Left lobe of liver (tissue), 2 donors: ENCODE data around the gene CSAD. TPM values are rescaled to one million over a fixed set of nuclear protein-coding genes. Genes with fewer than 3 reads are reported as not detected.

Experiments
- ATAC-seq: fragments of 200-7000 bp; cut with Tn5 transposase; one replicate; pipeline ENCODE4 v1.9.1; 2020; ENCODE audit warnings: mild to moderate bottlenecking, moderate library complexity
- DNase-seq: peaks from one replicate; pipeline ENCODE4 v3.0.0-alpha.2; 2020; ENCODE audit warnings: low spot score
- total RNA-seq: library from RNA; stranded (reverse); gene quantifications from one replicate; pipeline ENCODE4 v1.2.1, GENCODE V29; 2021
- donor health status: DM: no; HTN: no; CAD: no; lungs with moderate emphysema.
- donor health status: DM: no; HTN: yes; CAD: no.

Gene CSAD
- total RNA-seq, 1 donor from 2014 or later: 53.6 TPM

GRCh38 chr12:53200458-53201176 is 19.9 kb upstream of the CSAD start:
- no peak for DNase-seq
- no peak for ATAC-seq

DNA sequence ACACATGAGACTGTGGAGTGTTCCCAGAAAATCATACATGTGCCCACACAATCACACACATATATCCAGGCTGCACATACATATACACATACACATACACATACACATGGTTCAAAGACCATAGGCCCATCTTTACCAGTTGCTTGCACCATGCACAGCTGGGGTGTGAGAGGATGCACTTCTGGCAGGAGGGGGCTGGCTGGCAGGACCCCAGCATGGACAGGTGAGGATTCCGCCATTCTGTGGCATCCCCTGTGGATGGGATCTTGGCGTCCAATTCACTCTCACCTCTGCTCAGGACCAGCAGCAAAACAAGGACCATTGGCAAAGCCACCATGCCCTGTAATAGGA is 19.4 kb upstream of the CSAD start:
- ATAC-seq (no peak), DNase-seq (no peak)

DNA sequence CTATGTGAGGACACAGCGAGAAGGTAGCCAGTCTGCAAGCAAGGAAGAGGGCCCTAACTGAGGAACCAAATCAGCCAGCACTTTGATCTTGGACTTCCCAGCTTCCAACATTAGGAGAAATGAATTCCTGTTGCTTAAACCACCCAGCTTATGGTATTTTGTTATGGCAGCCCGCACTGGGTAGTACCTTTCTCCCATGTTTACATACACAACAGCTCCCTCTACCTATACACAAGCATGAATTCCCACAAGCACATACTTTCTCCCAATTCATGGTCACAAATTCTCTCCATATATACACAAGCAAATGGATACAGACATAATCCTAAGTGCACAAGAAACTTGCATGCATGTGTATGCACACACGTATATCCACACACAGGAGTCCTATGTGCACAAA is 19.0 kb upstream of the CSAD start:
- no peak for ATAC-seq
- DNase-seq: no peak

DNA sequence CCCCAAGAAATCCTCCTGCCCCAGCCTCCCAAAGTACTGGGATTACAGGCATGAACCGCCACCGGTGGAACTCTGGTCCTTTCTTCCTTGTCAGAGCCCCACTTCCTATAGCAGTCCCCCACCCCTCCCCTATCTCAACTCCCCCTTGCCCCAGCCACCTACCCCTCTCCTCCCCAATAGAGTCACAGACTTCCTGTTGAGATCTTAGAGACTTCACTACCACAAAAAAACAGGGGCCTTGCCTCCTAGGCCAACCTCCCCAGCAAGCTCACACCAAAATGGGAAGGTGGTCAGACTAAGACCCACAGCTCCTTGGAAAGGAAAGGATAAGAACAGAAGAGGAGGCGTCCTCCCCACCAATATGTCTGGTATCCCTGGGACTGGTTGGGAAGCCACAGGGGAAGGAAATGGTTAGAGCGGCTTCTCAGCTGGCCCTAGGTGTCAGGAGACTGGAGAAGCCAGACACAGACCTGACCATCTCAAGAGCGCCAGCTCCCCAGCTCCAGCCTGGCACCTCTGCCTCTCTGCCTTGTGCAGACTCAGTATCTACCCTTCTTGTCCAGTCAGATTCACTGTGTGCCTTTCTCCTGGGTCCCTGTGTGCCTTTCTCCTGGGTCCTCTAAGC is 17.9 kb upstream of the CSAD start:
- DNase-seq (no peak), ATAC-seq (no peak)

- ATAC-seq (peak; percentile 62), DNase-seq (no peak)
Measured at GRCh38 chr12:53197011-53197640, 16.4 kb upstream of the CSAD start.

GRCh38 chr12:53196486-53196885 is 15.8 kb upstream of the CSAD start:
- no peak for ATAC-seq
- DNase-seq: no peak

- ATAC-seq: no peak
- no peak for DNase-seq
Measured at GRCh38 chr12:53195516-53196420, 15.0 kb upstream of the CSAD start.

DNA sequence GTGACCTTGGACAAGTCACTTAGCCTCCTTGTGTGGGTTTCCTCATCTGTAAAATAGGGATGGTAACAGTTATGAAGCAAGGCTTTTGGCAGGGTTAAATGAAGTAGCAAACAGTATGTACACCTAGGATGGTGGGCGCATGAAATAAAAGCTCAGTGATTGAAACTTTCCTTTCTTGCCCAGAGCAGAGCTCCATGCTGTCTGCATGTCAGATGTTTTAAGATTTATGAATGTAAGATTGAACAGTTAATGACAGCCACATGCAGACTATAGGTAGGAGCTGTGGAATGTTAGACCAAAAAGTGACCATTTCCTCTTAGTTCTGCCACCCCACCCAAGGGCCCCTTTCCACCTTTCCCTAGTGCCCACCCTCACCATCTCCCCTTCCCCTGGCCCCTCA is 14.2 kb upstream of the CSAD start:
- DNase-seq: no peak
- ATAC-seq: no peak

- no peak for ATAC-seq
- no peak for DNase-seq
Measured at GRCh38 chr12:53193985-53194716, 13.4 kb upstream of the CSAD start.

DNA sequence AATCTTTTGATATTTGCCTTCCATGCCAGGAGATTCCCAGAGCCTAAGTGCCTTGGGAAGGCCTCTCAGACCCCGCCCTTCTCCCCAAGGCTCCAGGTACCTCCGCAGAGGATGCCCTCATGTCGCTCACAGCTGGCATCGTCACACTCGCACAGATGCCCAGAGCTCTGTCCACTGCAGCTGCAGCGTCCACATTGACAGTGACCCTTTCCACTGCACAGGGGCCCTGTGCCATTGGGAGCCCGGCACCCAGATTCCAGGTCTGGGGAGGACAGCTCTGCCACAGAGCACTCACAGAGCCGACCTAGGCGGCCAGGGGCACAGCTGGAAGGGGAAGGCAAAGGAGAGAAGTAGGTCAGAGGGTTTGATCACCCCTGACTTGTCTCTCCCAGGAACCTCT is 12.3 kb upstream of the CSAD start:
- ATAC-seq (no peak), DNase-seq (no peak)

DNA sequence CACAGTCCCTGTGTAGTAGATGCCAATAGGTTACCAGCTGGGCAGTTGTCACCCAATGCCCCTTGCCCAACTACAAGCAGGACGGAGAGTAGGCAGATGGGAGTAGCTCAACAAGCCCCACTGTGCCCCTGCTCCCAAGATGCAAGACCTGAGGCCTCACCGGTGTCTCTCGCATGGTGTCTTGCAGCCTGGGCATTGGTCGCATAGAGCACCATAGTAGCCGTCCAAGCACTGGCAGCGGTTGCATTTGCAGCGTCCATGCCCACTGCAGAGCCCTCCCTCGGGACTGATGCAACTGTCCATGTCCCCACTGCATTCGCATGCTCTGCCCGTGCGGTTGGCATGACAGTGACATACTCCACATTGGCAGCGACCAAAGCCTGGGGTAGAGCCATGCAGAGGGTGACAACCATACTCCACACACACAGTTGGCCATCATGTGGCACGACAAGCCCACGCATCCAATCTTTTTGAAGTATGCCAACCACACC is 11.9 kb upstream of the CSAD start:
- DNase-seq: no peak
- ATAC-seq: no peak

- DNase-seq (no peak), ATAC-seq (no peak)
Measured at GRCh38 chr12:53191885-53192530, 11.3 kb upstream of the CSAD start.

GRCh38 chr12:53191096-53191884 is 10.6 kb upstream of the CSAD start:
- no peak for ATAC-seq
- no peak for DNase-seq

DNA sequence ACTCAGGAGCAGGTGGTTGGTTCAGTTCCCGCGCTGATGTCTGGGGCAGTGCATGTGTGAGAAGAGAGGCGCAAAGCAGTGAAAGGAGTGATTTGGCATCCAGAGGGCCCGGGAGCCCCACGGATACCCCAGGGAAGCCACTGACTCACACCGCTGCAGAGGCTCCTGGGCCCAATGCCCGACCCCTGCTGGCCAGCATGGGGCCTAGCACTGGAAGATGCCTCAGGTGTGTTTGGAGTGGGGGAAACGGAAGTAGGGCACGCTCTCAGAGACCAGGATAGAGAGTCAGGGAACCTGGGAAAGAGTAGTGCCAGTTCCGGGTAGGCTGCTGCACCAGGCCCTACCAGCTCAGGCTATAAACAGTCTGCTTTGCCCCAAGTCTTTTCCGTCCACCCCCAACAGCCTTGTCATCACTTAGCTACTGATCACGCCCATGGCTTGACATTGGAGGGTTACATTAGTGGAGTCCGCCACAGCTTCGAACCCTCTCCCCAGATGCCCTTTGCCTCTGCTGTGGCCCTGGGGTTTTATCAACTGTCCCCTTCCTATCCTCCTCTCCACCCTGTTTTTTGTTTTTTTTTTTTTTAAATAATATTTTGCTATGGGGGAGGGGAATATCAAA is 9.5 kb upstream of the CSAD start:
- peak; percentile 58 for DNase-seq
- ATAC-seq: peak; percentile 80

GRCh38 chr12:53187145-53187899 is 6.6 kb upstream of the CSAD start:
- DNase-seq (peak; percentile 55), ATAC-seq (peak; percentile 56)

DNA sequence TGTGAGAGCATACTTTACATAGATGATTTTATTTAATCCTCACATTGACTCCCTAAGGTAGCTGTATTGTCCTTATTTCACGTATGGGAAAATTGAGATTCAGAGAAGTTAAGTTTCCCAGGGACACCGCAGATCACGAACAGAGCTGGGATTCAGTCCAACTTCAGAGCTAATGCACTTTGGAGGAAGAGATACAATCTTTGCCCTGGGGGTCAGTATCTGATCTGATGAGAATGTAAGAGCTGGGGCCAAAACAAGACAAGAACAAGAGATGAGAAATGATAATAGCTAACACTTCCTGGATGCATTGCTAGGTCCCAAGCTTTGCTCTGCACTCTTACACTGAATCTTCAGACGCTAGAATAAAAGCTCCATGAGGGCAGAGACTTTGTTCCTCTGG is 6.0 kb upstream of the CSAD start:
- DNase-seq: peak; percentile 30
- no peak for ATAC-seq

GRCh38 chr12:53185582-53186153 is 4.9 kb upstream of the CSAD start:
- ATAC-seq: no peak
- peak; percentile 26 for DNase-seq

GRCh38 chr12:53184828-53185227 is 4.1 kb upstream of the CSAD start:
- DNase-seq (peak; percentile 27), ATAC-seq (no peak)
